Tibial artery (tissue), 4 donors: Measurements from ENCODE around the gene DYRK3.

Experiments
- DNase-seq, 2 donors: peaks; one replicate each; pipeline ENCODE4 v3.0.0-alpha.2; 2019
- H3K27ac ChIP-seq, 2 donors: fragments of 200-600 bp; sonication (generic) in 1 of 2; 1 replicate in 1 of 2; 2 replicates in 1 of 2; pipeline ENCODE4 v1.5.1; 2018 to 2019; ENCODE audit warnings: mild to moderate bottlenecking in 1 of 2
- H3K27me3 ChIP-seq, 2 donors: fragments of 200-600 bp; sonication (generic) in 1 of 2; one replicate each; pipeline versions ENCODE4 v1.5.1 to v1.6.0; 2016 to 2019
- H3K36me3 ChIP-seq, 3 donors: fragments of 200-600 bp; sonication (generic) in 2 of 3; one replicate each; pipeline ENCODE4 v1.5.1; 2016 to 2019; ENCODE audit warnings: mild to moderate bottlenecking in 2 of 3
- H3K4me1 ChIP-seq, 4 donors: fragments of 200-600 bp; sonication (generic) in 2 of 4; 1 replicate in 3 of 4; 2 replicates in 1 of 4; pipeline ENCODE4 v1.5.1; 2016 to 2019
- H3K4me3 ChIP-seq, 2 donors: fragments of 200-600 bp; sonication (generic) in 1 of 2; 1 replicate in 1 of 2; 2 replicates in 1 of 2; pipeline ENCODE4 v1.5.1; 2018 to 2019; ENCODE audit warnings: mild to moderate bottlenecking in 2 of 2
- H3K9me3 ChIP-seq, 3 donors: fragments of 200-600 bp; sonication (generic) in 1 of 3; one replicate each; pipeline ENCODE4 v1.5.1; 2016 to 2019
- intact Hi-C: fragments of 100-400 bp; cut with DNase I; formaldehyde crosslinking; loops from one replicate; pipeline ENCODE4 v1.15.0; 2023; ENCODE audit warnings: low total_unique reads
- TF ChIP-seq, protein P1 (sequence below), 2 experiments: fragments of 200-600 bp in 1 of 2; fragments of 450-650 bp in 1 of 2; IDR thresholded peaks; one replicate each; pipeline ENCODE4 v1.5.1; 2017 to 2019; ENCODE audit warnings: antibody characterized with exemption in 2 of 2, mild to moderate bottlenecking in 1 of 2, moderate library complexity in 1 of 2

DYRK3 gene

DNA sequence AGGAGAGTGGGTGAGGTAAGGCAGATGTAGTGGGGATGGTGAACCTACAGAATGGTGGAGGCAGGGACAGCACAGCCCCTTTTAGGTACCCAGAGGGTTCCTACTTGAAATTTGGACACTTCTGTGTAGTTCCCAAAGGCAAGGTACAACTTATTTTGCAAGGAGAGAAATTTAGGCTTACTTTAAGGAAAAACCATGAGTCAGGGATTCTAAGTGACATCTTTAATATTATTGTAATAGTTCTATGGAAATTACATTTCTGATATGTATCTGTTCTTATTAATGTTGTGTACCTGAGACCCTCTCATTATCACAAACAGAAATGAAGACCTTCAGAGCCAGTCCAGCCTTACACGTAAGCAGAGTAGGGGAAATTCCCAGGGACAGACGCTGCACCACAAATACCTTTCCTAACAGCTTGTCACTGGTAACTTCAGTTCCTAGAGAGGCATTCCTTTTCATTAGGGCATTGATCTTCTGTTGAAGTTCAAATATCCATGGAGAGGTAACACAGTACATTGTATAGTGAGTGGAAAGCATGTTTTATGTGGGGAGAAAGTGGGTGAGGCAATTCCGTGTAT lies 7.9 kb downstream of the DYRK3 start:
- no peaks in the 10 kb centered on the region for H3K9me3 ChIP-seq
- DNase-seq, result no peak

DNA sequence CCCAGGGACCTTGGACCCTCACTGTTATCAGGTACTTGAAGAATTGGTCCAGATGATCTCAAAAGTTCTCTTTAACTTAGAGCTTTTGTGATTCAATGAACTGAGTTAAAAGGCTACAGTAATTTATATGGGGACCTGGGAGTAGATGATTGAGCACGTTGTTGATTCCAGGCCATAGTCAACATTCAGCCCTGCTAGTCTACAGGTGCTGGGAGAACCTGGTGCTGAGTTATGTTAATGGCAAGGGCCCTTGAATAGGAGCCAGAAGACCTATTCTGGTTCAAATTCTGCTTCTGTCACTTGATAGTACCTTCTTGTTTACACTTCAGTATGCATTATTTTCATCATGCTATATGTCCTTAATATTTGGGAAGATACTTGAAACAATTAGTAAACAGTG lies 11.2 kb downstream of the DYRK3 start:
- H3K27ac ChIP-seq, result no peak overlapping the region
- no peaks in the 10 kb centered on the region for H3K9me3 ChIP-seq
- no peak for DNase-seq
- intact Hi-C loops, result no loop called here
- peaks cover 10 to 24% (median 19%) of the 10 kb centered on the region in 3 donors for H3K36me3 ChIP-seq
- H3K4me3 ChIP-seq, result no peak overlapping the region
- H3K27me3 ChIP-seq, result no peaks in the 10 kb centered on the region
- peaks cover 0 to 4% (median 0%) of the 10 kb centered on the region in 4 donors for H3K4me1 ChIP-seq
- TF ChIP-seq, protein P1, sequence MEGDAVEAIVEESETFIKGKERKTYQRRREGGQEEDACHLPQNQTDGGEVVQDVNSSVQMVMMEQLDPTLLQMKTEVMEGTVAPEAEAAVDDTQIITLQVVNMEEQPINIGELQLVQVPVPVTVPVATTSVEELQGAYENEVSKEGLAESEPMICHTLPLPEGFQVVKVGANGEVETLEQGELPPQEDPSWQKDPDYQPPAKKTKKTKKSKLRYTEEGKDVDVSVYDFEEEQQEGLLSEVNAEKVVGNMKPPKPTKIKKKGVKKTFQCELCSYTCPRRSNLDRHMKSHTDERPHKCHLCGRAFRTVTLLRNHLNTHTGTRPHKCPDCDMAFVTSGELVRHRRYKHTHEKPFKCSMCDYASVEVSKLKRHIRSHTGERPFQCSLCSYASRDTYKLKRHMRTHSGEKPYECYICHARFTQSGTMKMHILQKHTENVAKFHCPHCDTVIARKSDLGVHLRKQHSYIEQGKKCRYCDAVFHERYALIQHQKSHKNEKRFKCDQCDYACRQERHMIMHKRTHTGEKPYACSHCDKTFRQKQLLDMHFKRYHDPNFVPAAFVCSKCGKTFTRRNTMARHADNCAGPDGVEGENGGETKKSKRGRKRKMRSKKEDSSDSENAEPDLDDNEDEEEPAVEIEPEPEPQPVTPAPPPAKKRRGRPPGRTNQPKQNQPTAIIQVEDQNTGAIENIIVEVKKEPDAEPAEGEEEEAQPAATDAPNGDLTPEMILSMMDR (IDR thresholded peaks at IDR 0.05), result no peak

More for the DNA sequence above, 7.9 kb downstream of the DYRK3 start:
- no peak overlapping the region for H3K4me3 ChIP-seq
- intact Hi-C loops, result no loop called here
- H3K27me3 ChIP-seq, result no peaks in the 10 kb centered on the region
- H3K27ac ChIP-seq, result no peak overlapping the region
- peaks cover 10 to 16% (median 14%) of the 10 kb centered on the region in 3 donors for H3K36me3 ChIP-seq
- TF ChIP-seq, protein P1 (IDR thresholded peaks at IDR 0.05), result no peak
- no peaks in the 10 kb centered on the region for H3K4me1 ChIP-seq

DNA sequence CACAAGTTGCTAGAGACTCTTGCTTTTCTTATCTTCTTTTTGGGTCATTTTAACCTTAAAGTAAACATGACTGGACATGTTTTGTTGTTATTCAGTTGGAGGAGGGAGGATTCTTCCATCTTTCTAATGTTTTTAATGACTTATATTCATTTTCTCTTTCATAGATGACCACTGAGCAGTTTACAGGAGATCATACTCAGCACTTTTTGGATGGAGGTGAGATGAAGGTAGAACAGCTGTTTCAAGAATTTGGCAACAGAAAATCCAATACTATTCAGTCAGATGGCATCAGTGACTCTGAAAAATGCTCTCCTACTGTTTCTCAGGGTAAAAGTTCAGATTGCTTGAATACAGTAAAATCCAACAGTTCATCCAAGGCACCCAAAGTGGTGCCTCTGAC lies 11.9 kb downstream of the DYRK3 start:
- no peak for DNase-seq
- Histone ChIP-seq H3K9me3 (no peaks in the 10 kb centered on the region), H3K27me3 (no peaks in the 10 kb centered on the region), H3K4me3 (no peak overlapping the region), H3K27ac (no peak overlapping the region), H3K36me3 (peaks cover 10 to 24% (median 19%) of the 10 kb centered on the region in 3 donors), H3K4me1 (peaks cover 0 to 4% (median 0%) of the 10 kb centered on the region in 4 donors)
- TF ChIP-seq, protein P1 (IDR thresholded peaks at IDR 0.05), result no peak
- intact Hi-C loops, result no loop called here

DNA sequence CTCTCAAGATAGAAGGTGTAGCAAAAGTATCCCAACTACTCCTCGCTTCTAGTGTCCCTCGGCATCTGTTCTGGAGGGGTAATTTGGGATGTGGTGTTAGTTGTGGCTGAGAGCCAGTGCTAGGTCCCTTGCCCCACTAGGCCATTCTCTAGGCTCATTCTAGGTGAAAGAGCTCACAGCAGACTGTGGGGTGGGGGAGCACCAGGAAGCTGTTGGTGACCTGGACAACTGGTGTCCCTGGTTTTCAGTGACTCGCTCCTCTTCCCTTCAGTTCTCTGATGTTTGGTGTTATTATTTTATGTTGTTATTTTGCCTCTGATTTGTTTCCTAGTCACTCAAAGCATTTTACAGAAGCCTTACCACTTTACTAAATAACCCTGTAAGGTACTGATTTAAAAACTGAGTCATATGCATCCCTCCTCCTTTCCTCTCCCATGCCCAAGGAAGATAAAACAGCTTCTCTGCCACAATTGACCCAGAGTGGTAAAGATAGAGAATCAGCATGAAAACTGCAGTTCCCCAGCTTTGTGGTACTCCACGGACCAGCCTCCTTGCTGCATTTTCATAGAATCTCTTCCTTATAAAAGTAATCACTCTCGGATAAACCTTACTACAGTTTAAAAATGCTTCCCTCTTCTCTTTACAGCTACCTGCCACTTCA lies 14.1 kb downstream of the DYRK3 start:
- Histone ChIP-seq H3K4me3 (no peak overlapping the region), H3K9me3 (no peaks in the 10 kb centered on the region), H3K27me3 (no peaks in the 10 kb centered on the region), H3K4me1 (peaks cover 0 to 4% (median 0%) of the 10 kb centered on the region in 4 donors), H3K36me3 (peaks cover 10 to 19% (median 17%) of the 10 kb centered on the region in 3 donors), H3K27ac (no peak overlapping the region)
- DNase-seq, result no peak
- TF ChIP-seq, protein P1 (IDR thresholded peaks at IDR 0.05), result no peak
- intact Hi-C loops, result no loop called here

DNA sequence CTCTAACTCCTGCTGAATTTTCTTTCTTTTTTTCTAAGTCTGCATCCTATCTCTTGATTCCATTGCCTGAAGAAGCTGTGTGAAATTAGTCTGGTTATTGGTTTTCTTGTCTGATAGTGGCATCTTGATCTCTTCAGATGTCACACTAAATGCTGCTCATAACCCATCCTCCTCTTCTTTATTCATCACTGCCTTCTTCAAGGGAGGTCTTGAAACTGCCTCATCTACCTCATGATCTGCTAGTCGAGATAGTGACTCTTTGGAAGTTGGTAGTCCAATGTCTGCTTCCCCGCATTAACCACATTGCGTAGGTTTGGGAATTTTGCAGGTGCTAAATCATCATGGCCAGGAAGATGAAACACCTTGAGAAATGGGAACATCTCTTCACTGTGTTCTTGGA lies 15.7 kb downstream of the DYRK3 start:
- DNase-seq, result no peak
- H3K9me3 ChIP-seq, result no peaks in the 10 kb centered on the region
- H3K27me3 ChIP-seq, result no peaks in the 10 kb centered on the region
- H3K4me3 ChIP-seq, result no peak overlapping the region
- peaks cover 0 to 9% (median 0%) of the 10 kb centered on the region in 4 donors for H3K4me1 ChIP-seq
- TF ChIP-seq, protein P1 (IDR thresholded peaks at IDR 0.05), result no peak
- intact Hi-C loops, result no loop called here
- H3K27ac ChIP-seq, result no peak overlapping the region
- H3K36me3 ChIP-seq, result peaks cover 10 to 19% (median 17%) of the 10 kb centered on the region in 3 donors
